Spleen (tissue), 7 donors: ENCODE data around the gene PUM2.

ENCODE experiments used
- CTCF ChIP-seq, 11 experiments: fragments of 200-600 bp in 7 of 11; fragments of 450-650 bp in 4 of 11; sonication (generic) in 4 of 11; IDR thresholded peaks in 8 of 11; conservative IDR thresholded peaks in 3 of 11; 1 replicate in 7 of 11; 2 replicates in 4 of 11; pipeline versions ENCODE4 v1.4.0 to v1.8.0; 2016 to 2021; ENCODE audit warnings: antibody characterized with exemption in 11 of 11, inconsistent platforms in 4 of 11, mild to moderate bottlenecking in 1 of 11
- POLR2A ChIP-seq, 3 donors: fragments of 450-650 bp; IDR thresholded peaks; one replicate each; pipeline ENCODE4 v1.5.1; 2017; ENCODE audit warnings: antibody characterized with exemption in 3 of 3, mild to moderate bottlenecking in 1 of 3
- POLR2AphosphoS5 ChIP-seq, 3 donors: sonication (generic); formaldehyde crosslinking; IDR thresholded peaks; one replicate each; pipeline ENCODE4 v1.5.1; 2017; ENCODE audit warnings: antibody characterized with exemption in 3 of 3
- donor health status: DM: no; HTN: no; CAD: no; lungs with moderate emphysema.
- donor health status: DM: no; HTN: no; CAD: no.
- donor health status: DM: no; HTN: no; CAD: no.

- TF ChIP-seq CTCF (IDR thresholded peaks at IDR 0.05 in 8 of 11, conservative IDR thresholded peaks at IDR 0.05 in 3 of 11) (no peak), POLR2A (IDR thresholded peaks at IDR 0.05) (no peak), POLR2AphosphoS5 (IDR thresholded peaks at IDR 0.05) (no peak)
These were observed 22.4 kb upstream of the PUM2 start for GRCh38 chr2:20372896-20373640.
